Ovary (tissue), 3 donors: ENCODE measurements around the gene POU2AF2.

ENCODE experiments used
- CTCF ChIP-seq, 3 donors: fragments of 450-650 bp in 2 of 3; fragments of 200-600 bp in 1 of 3; IDR thresholded peaks; one replicate each; pipeline versions ENCODE4 v1.5.1 to v1.8.0; 2016 to 2022; ENCODE audit warnings: antibody characterized with exemption in 3 of 3, mild to moderate bottlenecking in 1 of 3
- EP300 ChIP-seq: sonication (generic); formaldehyde crosslinking; IDR thresholded peaks from one replicate; pipeline ENCODE4 v1.6.1; 2017; ENCODE audit warnings: antibody characterized with exemption
- POLR2A ChIP-seq: fragments of 450-650 bp; IDR thresholded peaks from one replicate; pipeline ENCODE4 v1.6.1; 2017; ENCODE audit warnings: antibody characterized with exemption, mild to moderate bottlenecking, moderate library complexity
- donor health status: DM: no; HTN: no; CAD: no.

- TF ChIP-seq CTCF (IDR thresholded peaks at IDR 0.05) (no peak), EP300 (no peak), POLR2A (no peak)
These were observed 60.4 kb downstream of the POU2AF2 start for GRCh38 chr11:111305876-111306275.
